HL-60 (cell line): Measurements from ENCODE around the gene MTHFD1L.

Experiments used
- GABPA ChIP-seq: IDR thresholded peaks from 2 replicates; pipeline ENCODE4 v1.6.1; 2012; ENCODE audit warnings: low read depth
- POLR2AphosphoS5 ChIP-seq: IDR thresholded peaks from 2 replicates; pipeline ENCODE4 v1.6.1; 2012; ENCODE audit warnings: low read depth
- TF ChIP-seq, protein P1 (sequence below): IDR thresholded peaks from one replicate; pipeline ENCODE4 v1.5.1; 2011; ENCODE audit warnings: low read length, control low read depth, inconsistent platforms; ENCODE audit not compliant: insufficient read depth

DNA sequence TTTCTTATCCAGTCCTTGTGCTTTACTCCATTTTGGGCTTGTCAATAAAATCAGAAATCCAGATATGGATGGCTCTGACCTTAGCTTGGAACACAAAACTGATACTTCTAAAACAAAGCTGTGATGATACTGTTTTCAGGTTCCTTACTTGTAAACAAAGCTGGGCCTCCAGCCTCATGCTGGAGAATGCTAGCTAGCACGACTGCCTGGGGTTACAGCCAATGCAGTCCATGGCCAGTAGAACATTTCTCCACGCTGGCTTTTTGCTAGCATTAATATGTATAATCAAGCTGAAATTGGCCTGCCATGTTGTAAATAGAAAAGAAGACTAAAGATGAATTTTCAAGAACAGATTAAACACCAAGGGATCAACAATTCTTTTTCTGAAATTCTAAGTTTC is 63.9 kb downstream of the MTHFD1L start:
- TF ChIP-seq, protein P1, sequence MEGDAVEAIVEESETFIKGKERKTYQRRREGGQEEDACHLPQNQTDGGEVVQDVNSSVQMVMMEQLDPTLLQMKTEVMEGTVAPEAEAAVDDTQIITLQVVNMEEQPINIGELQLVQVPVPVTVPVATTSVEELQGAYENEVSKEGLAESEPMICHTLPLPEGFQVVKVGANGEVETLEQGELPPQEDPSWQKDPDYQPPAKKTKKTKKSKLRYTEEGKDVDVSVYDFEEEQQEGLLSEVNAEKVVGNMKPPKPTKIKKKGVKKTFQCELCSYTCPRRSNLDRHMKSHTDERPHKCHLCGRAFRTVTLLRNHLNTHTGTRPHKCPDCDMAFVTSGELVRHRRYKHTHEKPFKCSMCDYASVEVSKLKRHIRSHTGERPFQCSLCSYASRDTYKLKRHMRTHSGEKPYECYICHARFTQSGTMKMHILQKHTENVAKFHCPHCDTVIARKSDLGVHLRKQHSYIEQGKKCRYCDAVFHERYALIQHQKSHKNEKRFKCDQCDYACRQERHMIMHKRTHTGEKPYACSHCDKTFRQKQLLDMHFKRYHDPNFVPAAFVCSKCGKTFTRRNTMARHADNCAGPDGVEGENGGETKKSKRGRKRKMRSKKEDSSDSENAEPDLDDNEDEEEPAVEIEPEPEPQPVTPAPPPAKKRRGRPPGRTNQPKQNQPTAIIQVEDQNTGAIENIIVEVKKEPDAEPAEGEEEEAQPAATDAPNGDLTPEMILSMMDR, result no peak
- TF ChIP-seq POLR2AphosphoS5 (no peak), GABPA (no peak)
